ENCODE measurements around the gene EXOC2. TPM values are rescaled to one million over a fixed set of nuclear protein-coding genes. Genes with fewer than 3 reads are reported as not detected.

EXOC2 gene
- total and polyA plus RNA-seq, 10 of the 15 experiments (the other 5 are each of a cell fraction or from before 2014, with no cell fraction given), result 8.7 to 32.8 (median 20.7) TPM

DNA sequence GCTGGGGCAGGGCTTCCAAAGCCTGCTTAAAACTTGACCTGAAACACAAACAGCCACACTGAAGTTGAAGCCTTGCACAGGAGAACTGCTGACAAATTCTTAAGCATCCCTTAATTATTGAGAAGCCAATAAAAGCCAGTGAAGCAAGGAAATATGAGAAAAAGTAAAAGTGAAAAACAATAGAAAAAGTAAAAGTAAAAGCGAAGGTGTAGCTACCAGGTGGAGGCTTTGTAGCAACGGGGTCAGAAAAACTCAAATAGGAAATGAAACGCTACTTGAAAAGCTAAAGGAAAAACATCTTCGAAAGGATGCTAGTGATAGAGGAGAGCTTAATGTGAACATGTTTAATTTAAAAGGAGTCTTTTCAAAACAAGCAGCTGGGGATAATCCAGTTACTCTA lies 203.9 kb downstream of the EXOC2 start:
- 0% methylated on average over 4 of the region's 4 CpGs for WGBS (ENCODE audit: insufficient coverage, insufficient replicate concordance, low lambda C conversion rate, missing lambda C conversion rate)
- H3K4me3 ChIP-seq, result 0 out of 2 replicates have a peak overlapping the region, but pooled peaks have one; percentile 2
- no peaks in the 10 kb centered on the region for H4K20me1 ChIP-seq (ENCODE audit: control insufficient read depth, insufficient read depth)
- CTCF ChIA-PET, result interaction anchor here (0.8 to 2.4 kb wide), 9 partner anchors 10 to 301 kb away, joined by 3 to 12 read pairs (median 4); no protein-coding TSS in a partner anchor
- H3K4me2 ChIP-seq (ENCODE audit: control insufficient read depth, insufficient read depth), result peak overlapping the region; percentile 51
- TF ChIP-seq NFXL1 (IDR thresholded peaks at IDR 0.05; ENCODE audit: borderline replicate concordance) (no peak), JUNB (IDR thresholded peaks at IDR 0.05) (0 out of 2 replicates have a peak, but pooled peaks have one; percentile 22)
- FAIRE-seq (peak; percentile 44), DNase-seq (ENCODE audit: low read depth, low spot score) (no peak), ATAC-seq (peak; percentile 42)
- SMC1A ChIA-PET (ENCODE audit: uncharacterized antibody, unreplicated experiment), result interaction anchor here (0.7 to 3.7 kb wide), 26 partner anchors 9 to 272 kb away, joined by 3 to 18 read pairs (median 6); no protein-coding TSS in a partner anchor
- H3K4me1 ChIP-seq (ENCODE audit: control insufficient read depth, insufficient read depth, low read length), result peaks cover 35% of the 10 kb centered on the region
- H3K9ac ChIP-seq (ENCODE audit: control insufficient read depth, insufficient read depth, low read length), result no peak overlapping the region
- intact Hi-C loops (cut with micrococcal nuclease; ENCODE audit: unreplicated experiment), result no loop called here
- RAD21 ChIA-PET (ENCODE audit: unreplicated experiment), result interaction anchor here (0.5 to 3.4 kb wide), 18 partner anchors 10 to 305 kb away, joined by 3 to 24 read pairs (median 4); no protein-coding TSS in a partner anchor
- in situ Hi-C loops (cut with MboI), result no loop called here
- H3K27ac ChIP-seq (ENCODE audit: control insufficient read depth, insufficient read depth), result peak overlapping the region; percentile 45; the same call in 1 of the 2 replicates
- H3K36me3 ChIP-seq (ENCODE audit: control insufficient read depth in 2 of 2, insufficient read depth in 2 of 2, low read length in 1 of 2), result no peaks in the 10 kb centered on the region; a peak in 1 of 4 replicates
- no peaks in the 10 kb centered on the region for H3K27me3 ChIP-seq (replicated peaks in 1 of 2; ENCODE audit: control insufficient read depth in 2 of 2, insufficient read depth in 2 of 2, low read length in 1 of 2)
- H2AFZ ChIP-seq (ENCODE audit: control insufficient read depth, low read depth, low read length), result no peak overlapping the region
- POLR2A ChIA-PET, result interaction anchor here (0.8 to 2.6 kb wide), 7 partner anchors 10 to 92 kb away, joined by 3 to 9 read pairs (median 6); no protein-coding TSS in a partner anchor
- no peaks in the 10 kb centered on the region for H3K79me2 ChIP-seq (ENCODE audit: control insufficient read depth, insufficient read depth, low read length)
- no peaks in the 10 kb centered on the region for H3K9me3 ChIP-seq (replicated peaks; ENCODE audit: control insufficient read depth, insufficient read depth, low read length)
- no TSS peak for BruUV-seq (replicated peaks)

DNA sequence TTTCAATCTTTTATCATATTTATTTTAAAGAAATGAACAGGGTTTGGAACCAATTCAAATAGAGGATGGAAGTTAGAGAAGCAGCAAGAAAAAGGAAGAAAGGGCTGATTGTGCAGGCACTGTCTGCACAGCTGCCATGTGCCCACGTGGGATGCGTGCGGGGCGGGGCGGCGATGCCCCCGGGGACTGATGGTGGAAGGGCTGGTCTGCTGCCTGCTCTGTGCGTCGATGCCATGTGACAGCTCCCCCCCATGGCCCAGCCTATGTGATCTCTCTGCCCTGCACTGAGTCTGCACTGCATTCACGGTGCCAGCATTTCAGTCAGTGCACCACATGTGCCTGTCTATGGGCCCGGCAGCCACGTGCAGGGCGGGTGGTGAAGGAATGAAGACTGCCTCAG lies 205.0 kb downstream of the EXOC2 start:
- FAIRE-seq, result no peak
- no peaks in the 10 kb centered on the region for H4K20me1 ChIP-seq (ENCODE audit: control insufficient read depth, insufficient read depth)
- TF ChIP-seq RFX5 (IDR thresholded peaks at IDR 0.05; ENCODE audit: low read depth, low read length) (no peak), CHD2 (IDR thresholded peaks at IDR 0.05; ENCODE audit: borderline replicate concordance, low read depth, low read length) (no peak), CHD1 (IDR thresholded peaks at IDR 0.05; ENCODE audit: low read depth, low read length) (no peak), BHLHE40 (IDR thresholded peaks at IDR 0.05; ENCODE audit: borderline replicate concordance in 1 of 2, low read depth in 2 of 2, low read length in 1 of 2) (peak in 1 of 2 experiments; percentile 26; a peak in 1 of 4 replicates)
- TF ChIP-seq, protein P1, sequence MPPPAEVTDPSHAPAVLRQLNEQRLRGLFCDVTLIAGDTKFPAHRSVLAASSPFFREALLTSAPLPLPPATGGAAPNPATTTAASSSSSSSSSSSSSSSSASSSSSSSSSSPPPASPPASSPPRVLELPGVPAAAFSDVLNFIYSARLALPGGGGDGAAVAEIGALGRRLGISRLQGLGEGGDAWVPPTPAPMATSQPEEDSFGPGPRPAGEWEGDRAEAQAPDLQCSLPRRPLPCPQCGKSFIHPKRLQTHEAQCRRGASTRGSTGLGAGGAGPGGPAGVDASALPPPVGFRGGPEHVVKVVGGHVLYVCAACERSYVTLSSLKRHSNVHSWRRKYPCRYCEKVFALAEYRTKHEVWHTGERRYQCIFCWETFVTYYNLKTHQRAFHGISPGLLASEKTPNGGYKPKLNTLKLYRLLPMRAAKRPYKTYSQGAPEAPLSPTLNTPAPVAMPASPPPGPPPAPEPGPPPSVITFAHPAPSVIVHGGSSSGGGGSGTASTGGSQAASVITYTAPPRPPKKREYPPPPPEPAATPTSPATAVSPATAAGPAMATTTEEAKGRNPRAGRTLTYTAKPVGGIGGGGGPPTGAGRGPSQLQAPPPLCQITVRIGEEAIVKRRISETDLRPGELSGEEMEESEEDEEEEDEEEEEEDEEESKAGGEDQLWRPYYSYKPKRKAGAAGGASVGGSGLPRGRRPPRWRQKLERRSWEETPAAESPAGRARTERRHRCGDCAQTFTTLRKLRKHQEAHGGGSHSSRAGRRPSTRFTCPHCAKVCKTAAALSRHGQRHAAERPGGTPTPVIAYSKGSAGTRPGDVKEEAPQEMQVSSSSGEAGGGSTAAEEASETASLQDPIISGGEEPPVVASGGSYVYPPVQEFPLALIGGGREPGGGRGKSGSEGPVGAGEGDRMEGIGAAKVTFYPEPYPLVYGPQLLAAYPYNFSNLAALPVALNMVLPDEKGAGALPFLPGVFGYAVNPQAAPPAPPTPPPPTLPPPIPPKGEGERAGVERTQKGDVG (CRISPR knock-in tag; IDR thresholded peaks at IDR 0.05), result no peak
- TF ChIP-seq, protein P2, sequence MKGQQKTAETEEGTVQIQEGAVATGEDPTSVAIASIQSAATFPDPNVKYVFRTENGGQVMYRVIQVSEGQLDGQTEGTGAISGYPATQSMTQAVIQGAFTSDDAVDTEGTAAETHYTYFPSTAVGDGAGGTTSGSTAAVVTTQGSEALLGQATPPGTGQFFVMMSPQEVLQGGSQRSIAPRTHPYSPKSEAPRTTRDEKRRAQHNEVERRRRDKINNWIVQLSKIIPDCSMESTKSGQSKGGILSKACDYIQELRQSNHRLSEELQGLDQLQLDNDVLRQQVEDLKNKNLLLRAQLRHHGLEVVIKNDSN (IDR thresholded peaks at IDR 0.05; ENCODE audit: borderline replicate concordance, extremely low read length, insufficient read depth, low read depth, low read length), result peak; percentile 53
- no peak overlapping the region for H3K4me3 ChIP-seq
- H3K79me2 ChIP-seq (ENCODE audit: control insufficient read depth, insufficient read depth, low read length), result no peaks in the 10 kb centered on the region
- RAD21 ChIA-PET (ENCODE audit: unreplicated experiment), result interaction anchor here (2.1 to 3.4 kb wide), 3 partner anchors 12 to 93 kb away, joined by 8 to 24 read pairs (median 12); no protein-coding TSS in a partner anchor
- H3K9me3 ChIP-seq (replicated peaks; ENCODE audit: control insufficient read depth, insufficient read depth, low read length), result no peaks in the 10 kb centered on the region
- CTCF ChIA-PET, result interaction anchor here (0.6 kb wide), 1 partner anchor 76 kb away, joined by 3 read pairs; no protein-coding TSS in a partner anchor
- BruUV-seq (replicated peaks), result no TSS peak
- SMC1A ChIA-PET (ENCODE audit: uncharacterized antibody, unreplicated experiment), result interaction anchor here (1.4 to 3.7 kb wide), 5 partner anchors 14 to 83 kb away, joined by 5 to 18 read pairs (median 6); no protein-coding TSS in a partner anchor
- WGBS (ENCODE audit: insufficient coverage, insufficient replicate concordance, low lambda C conversion rate, missing lambda C conversion rate), result 73% methylated on average over 13 of the region's 13 CpGs
- H3K9ac ChIP-seq (ENCODE audit: control insufficient read depth, insufficient read depth, low read length), result no peak overlapping the region
- H3K4me2 ChIP-seq (ENCODE audit: control insufficient read depth, insufficient read depth), result no peak overlapping the region
- H3K27ac ChIP-seq (ENCODE audit: control insufficient read depth, insufficient read depth), result no peak overlapping the region
- H2AFZ ChIP-seq (ENCODE audit: control insufficient read depth, low read depth, low read length), result no peak overlapping the region
- peak; percentile 13; the same call in 1 of the 3 replicates for ATAC-seq
- peaks cover 35% of the 10 kb centered on the region for H3K4me1 ChIP-seq (ENCODE audit: control insufficient read depth, insufficient read depth, low read length)
- no peaks in the 10 kb centered on the region for H3K27me3 ChIP-seq (replicated peaks in 1 of 2; ENCODE audit: control insufficient read depth in 2 of 2, insufficient read depth in 2 of 2, low read length in 1 of 2)
- intact Hi-C loops (cut with micrococcal nuclease; ENCODE audit: unreplicated experiment) (no loop called here), in situ Hi-C loops (cut with MboI) (no loop called here)
- POLR2A ChIA-PET, result no interaction called here
- no peaks in the 10 kb centered on the region; a peak in 1 of 4 replicates for H3K36me3 ChIP-seq (ENCODE audit: control insufficient read depth in 2 of 2, insufficient read depth in 2 of 2, low read length in 1 of 2)
- DNase-seq (ENCODE audit: low read depth, low spot score), result no peak
